GM10847 (cell line): ENCODE measurements around the gene SGPP1.

Experiments used
- POLR2A ChIP-seq: IDR thresholded peaks from 2 replicates; pipeline ENCODE4 v1.6.1; 2011; ENCODE audit not compliant: insufficient read length; ENCODE audit errors: extremely low read depth

SGPP1 gene

GRCh38 chr14:63641473-63642228, 86.2 kb downstream of the SGPP1 start, which contains the start of gene WDR89:
Gene WDR89 (minus strand): TSS chr14:63641871. CDS start chr14:63599942, 41,929 bp downstream.
- peak; percentile 70 for TF ChIP-seq POLR2A

GRCh38 chr14:63638493-63638892, 89.4 kb downstream of the SGPP1 start:
- TF ChIP-seq POLR2A, result no peak
